A549 (cell line): Measurements from ENCODE around the gene NR2C1. TPM values are rescaled to one million over a fixed set of nuclear protein-coding genes. Genes with fewer than 3 reads are reported as not detected.

Source experiments
- ATAC-seq, 2 experiments: fragments of 200-7000 bp in 1 of 2; fragments of >200 bp in 1 of 2; cut with Nextera tagmentation in 1 of 2; cut with Tn5 transposase in 1 of 2; 3 replicates each; pipeline versions ENCODE4 v1.8.0 to v1.9.1; 2018 to 2020; ENCODE audit warnings: mild to moderate bottlenecking in 1 of 2, moderate library complexity in 1 of 2
- CTCF ChIA-PET: fragments of 300-600 bp; sonication (Branson Sonifier 250); formaldehyde crosslinking; extraction: SDS; loops from one replicate; lab custom pipeline; 2021; ENCODE audit warnings: antibody characterized with exemption, inconsistent platforms; lab: Yijun Ruan, JAX
- POLR2A ChIA-PET: fragments of 350-600 bp; formaldehyde crosslinking; extraction: SDS; loops from one replicate; lab custom pipeline; 2021; ENCODE audit warnings: antibody characterized with exemption, inconsistent platforms; lab: Yijun Ruan, JAX
- DNase-seq, 2 experiments: peaks; one replicate each; pipeline versions ENCODE4 v3.0.0 to v3.0.0-alpha.2; 2011 to 2016; ENCODE audit warnings: low read depth in 1 of 2, low spot score in 1 of 2
- FAIRE-seq: peaks from 2 replicates; lab custom pipeline; 2011; peaks lifted over from hg19 to GRCh38; lab: Jason Lieb, UNC
- H3K27ac ChIP-seq, 2 experiments: fragments of >200 bp; sonication (Bioruptor Twin); formaldehyde crosslinking; 3 replicates each; pipeline ENCODE4 v1.5.1; 2016 to 2017
- H3K4me1 ChIP-seq: fragments of >200 bp; sonication (Bioruptor Twin); formaldehyde crosslinking; 3 replicates; pipeline ENCODE4 v1.6.1; 2016
- H3K4me2 ChIP-seq: fragments of >200 bp; sonication (Bioruptor Twin); formaldehyde crosslinking; 3 replicates; pipeline ENCODE4 v1.6.1; 2016
- H3K4me3 ChIP-seq: fragments of >200 bp; sonication (Bioruptor Twin); formaldehyde crosslinking; 3 replicates; pipeline ENCODE4 v1.5.1; 2016
- H3K9me3 ChIP-seq: fragments of >200 bp; sonication (Bioruptor Twin); formaldehyde crosslinking; 3 replicates; pipeline ENCODE4 v1.6.1; 2016
- ATOH8 ChIP-seq: fragments of 250-450 bp; sonication (Bioruptor Pico); IDR thresholded peaks from 2 replicates; pipeline ENCODE4 v1.5.0; 2020; ENCODE audit warnings: low read depth, mild to moderate bottlenecking, moderate library complexity
- BHLHE40 ChIP-seq: IDR thresholded peaks from 2 replicates; pipeline ENCODE4 v1.6.1; 2012; ENCODE audit warnings: low read depth, low read length, inconsistent platforms
- CBX2 ChIP-seq: fragments of 200-600 bp; sonication (generic); IDR thresholded peaks from 2 replicates; pipeline ENCODE4 v1.6.1; 2016; ENCODE audit warnings: low read depth, mild to moderate bottlenecking, borderline replicate concordance
- CHD4 ChIP-seq: fragments of 200-600 bp; sonication (generic); IDR thresholded peaks from 2 replicates; pipeline ENCODE4 v1.6.1; 2016; ENCODE audit warnings: antibody characterized with exemption, mild to moderate bottlenecking, borderline replicate concordance
- EHMT2 ChIP-seq: fragments of 200-600 bp; sonication (generic); IDR thresholded peaks from 2 replicates; pipeline ENCODE4 v1.6.1; 2016; ENCODE audit warnings: antibody characterized with exemption, low read depth, mild to moderate bottlenecking, moderate library complexity
- ELK1 ChIP-seq: fragments of 150-350 bp; IDR thresholded peaks from 2 replicates; pipeline ENCODE4 v1.6.1; 2014; ENCODE audit warnings: low read depth, mild to moderate bottlenecking, low read length
- ESRRA ChIP-seq: fragments of 150-350 bp; IDR thresholded peaks from 2 replicates; pipeline ENCODE4 v1.6.1; 2014; ENCODE audit warnings: mild to moderate bottlenecking, low read length, borderline replicate concordance
- FOSL2 ChIP-seq, 2 experiments: fragments of 450-650 bp in 1 of 2; fragments of >200 bp in 1 of 2; sonication (Bioruptor Twin) in 1 of 2; formaldehyde crosslinking; IDR thresholded peaks; 2 replicates each; pipeline versions ENCODE4 v1.5.0 to v1.6.1; 2016 to 2020; ENCODE audit warnings: mild to moderate bottlenecking in 1 of 2, moderate library complexity in 1 of 2
- HDAC2 ChIP-seq: fragments of 200-600 bp; sonication (generic); IDR thresholded peaks from 2 replicates; pipeline ENCODE4 v1.6.1; 2016
- HES2 ChIP-seq: fragments of >200 bp; sonication (Bioruptor Twin); formaldehyde crosslinking; IDR thresholded peaks from 2 replicates; pipeline ENCODE4 v1.6.1; 2016
- HEYL ChIP-seq: fragments of 250-450 bp; sonication (Bioruptor Pico); IDR thresholded peaks from 2 replicates; pipeline ENCODE4 v1.8.0; 2021; ENCODE audit warnings: mild to moderate bottlenecking, moderate library complexity
- HMGXB4 ChIP-seq: fragments of 250-450 bp; sonication (Bioruptor Pico); IDR thresholded peaks from 2 replicates; pipeline ENCODE4 v1.5.0; 2021; ENCODE audit warnings: mild to moderate bottlenecking, moderate library complexity, borderline replicate concordance
- HOXA7 ChIP-seq: fragments of 250-450 bp; sonication (Bioruptor Pico); IDR thresholded peaks from 2 replicates; pipeline ENCODE4 v1.5.0; 2020; ENCODE audit warnings: mild to moderate bottlenecking, moderate library complexity
- JUNB ChIP-seq: fragments of >200 bp; sonication (Bioruptor Twin); formaldehyde crosslinking; IDR thresholded peaks from 2 replicates; pipeline ENCODE4 v1.6.1; 2016
- MAX ChIP-seq: IDR thresholded peaks from 2 replicates; pipeline ENCODE4 v1.6.1; 2012
- MYC ChIP-seq: IDR thresholded peaks from 2 replicates; pipeline ENCODE4 v1.6.1; 2012; ENCODE audit warnings: mild to moderate bottlenecking, inconsistent platforms, low read length, improper control_type of control experiment, borderline replicate concordance
- NR3C1 ChIP-seq: fragments of >200 bp; sonication (Bioruptor Twin); formaldehyde crosslinking; IDR thresholded peaks from 3 replicates; pipeline ENCODE4 v1.6.1; 2017
- PBX3 ChIP-seq: IDR thresholded peaks from 2 replicates; pipeline ENCODE4 v1.6.1; 2012
- POLR2AphosphoS2 ChIP-seq: conservative IDR thresholded peaks from 2 replicates; pipeline ENCODE4 v1.6.1; 2012; ENCODE audit warnings: low read length, improper control_type of control experiment, inconsistent platforms
- RARB ChIP-seq: fragments of 250-450 bp; sonication (Bioruptor Pico); IDR thresholded peaks from 2 replicates; pipeline ENCODE4 v1.8.0; 2021; ENCODE audit warnings: mild to moderate bottlenecking, moderate library complexity
- RCOR1 ChIP-seq: fragments of 150-350 bp; IDR thresholded peaks from 2 replicates; pipeline ENCODE4 v1.6.1; 2014; ENCODE audit warnings: antibody characterized with exemption, low read length, low read depth
- RFX5 ChIP-seq: fragments of 450-650 bp; IDR thresholded peaks from 2 replicates; pipeline ENCODE4 v1.7.1; 2014; ENCODE audit warnings: antibody characterized with exemption, mild to moderate bottlenecking, moderate library complexity
- SMC3 ChIP-seq: fragments of >200 bp; sonication (Bioruptor Twin); formaldehyde crosslinking; IDR thresholded peaks from 3 replicates; pipeline ENCODE4 v1.6.1; 2018; ENCODE audit warnings: inconsistent platforms
- SREBF2 ChIP-seq: fragments of 450-650 bp; IDR thresholded peaks from 2 replicates; pipeline ENCODE4 v1.6.1; 2014; ENCODE audit warnings: mild to moderate bottlenecking, moderate library complexity
- ZFP36 ChIP-seq: fragments of 450-650 bp; IDR thresholded peaks from 2 replicates; pipeline ENCODE4 v1.6.1; 2014; ENCODE audit warnings: borderline replicate concordance; ENCODE audit not compliant: partially characterized antibody
- ZNF302 ChIP-seq: fragments of 250-450 bp; sonication (Bioruptor Pico); IDR thresholded peaks from 2 replicates; pipeline ENCODE4 v1.9.0; 2021; ENCODE audit warnings: inconsistent platforms, mild to moderate bottlenecking, moderate library complexity
- WGBS: methylation state at CpG from one replicate; pipeline ENCODE4 v1.1.6; 2017; ENCODE audit errors: missing lambda C conversion rate; 5-methylcytosine and 5-hydroxymethylcytosine counted together
- polyA plus RNA-seq, 4 experiments: library from polyadenylated mRNA; depleted of rRNA in 3 of 4; stranded (reverse); fragments of >200 nt; fragmentation: RNase III in 1 of 4; extraction: RNeasy Plus Mini Kit Qiagen cat#74134 plus additional on column Dnase treatment in 1 of 4; gene quantifications; 2 replicates in 3 of 4; 3 replicates in 1 of 4; pipeline ENCODE4 v1.2.3, GENCODE V29; 2011 to 2017

NR2C1 gene
- polyA plus RNA-seq, 2 of the 4 experiments (the other 2 are of a cell fraction) = 24.7 to 55.2 TPM

- TF ChIP-seq POLR2AphosphoS2 = no peak
Measured at GRCh38 chr12:95077341-95077740, 3.9 kb upstream of the NR2C1 start (continued).

GRCh38 chr12:95074766-95075165 lies 1.3 kb upstream of the NR2C1 start:
- H3K4me3 ChIP-seq = no peak overlapping the region
- FAIRE-seq = no peak
- H3K9me3 ChIP-seq = no peaks in the 10 kb centered on the region
- no peak overlapping the region for H3K4me2 ChIP-seq
- DNase-seq = no peak
- no peak for ATAC-seq
- no peak overlapping the region for H3K27ac ChIP-seq
- ChIA-PET POLR2A (no interaction called here), CTCF (interaction anchor here (0.7 kb wide), 1 partner anchor 202 kb away, joined by 3 read pairs; no protein-coding TSS in a partner anchor)
- TF ChIP-seq CBX2 (no peak), PBX3 (no peak), RFX5 (no peak), ATOH8 (CRISPR knock-in tag) (no peak), ELK1 (no peak), JUNB (no peak), NR3C1 (no peak), EHMT2 (no peak), ESRRA (no peak), RARB (CRISPR knock-in tag) (no peak)
- WGBS = 69% methylated on average over 5 of the region's 5 CpGs
- peaks cover 10% of the 10 kb centered on the region for H3K4me1 ChIP-seq

GRCh38 chr12:95073698-95074520 lies 491 bp upstream of the NR2C1 start:
- DNase-seq = no peak
- peak in 1 of 2 experiments; percentile 9; a peak in 3 of 6 replicates for ATAC-seq
- 56% methylated on average over 23 of the region's 23 CpGs for WGBS
- peak overlapping the region; percentile 85; the same call in 1 of the 3 replicates for H3K4me3 ChIP-seq
- ChIA-PET CTCF (interaction anchor here (0.6 to 3.8 kb wide), 28 partner anchors 8 to 939 kb away, joined by 3 to 16 read pairs (median 4); partner anchors contain the start of genes FGD6 and VEZT), POLR2A (interaction anchor here (0.6 to 2.0 kb wide), 6 partner anchors 10 to 1491 kb away, joined by 3 to 12 read pairs (median 4); partner anchors contain the start of genes FGD6, NDUFA12 and VEZT)
- peak overlapping the region; percentile 42 to 93; a peak in 5 of 6 replicates for H3K27ac ChIP-seq
- FAIRE-seq = no peak
- H3K4me1 ChIP-seq = peaks cover 10% of the 10 kb centered on the region
- H3K9me3 ChIP-seq = no peaks in the 10 kb centered on the region
- peak overlapping the region; percentile 65 for H3K4me2 ChIP-seq
- peak; percentile 93 for TF ChIP-seq MAX
- no peak for TF ChIP-seq RFX5
- no peak for TF ChIP-seq ATOH8 (CRISPR knock-in tag)
- TF ChIP-seq HMGXB4 (CRISPR knock-in tag) = no peak
- TF ChIP-seq CBX2 = no peak
- TF ChIP-seq ZFP36 = no peak
- no peak for TF ChIP-seq EHMT2
- TF ChIP-seq ESRRA = no peak
- TF ChIP-seq CHD4 = no peak
- TF ChIP-seq SREBF2 = no peak
- TF ChIP-seq RCOR1 = no peak
- no peak for TF ChIP-seq HOXA7 (CRISPR knock-in tag)
- TF ChIP-seq HEYL (CRISPR knock-in tag) = no peak
- 0 out of 2 replicates have a peak, but pooled peaks have one; percentile 13 for TF ChIP-seq BHLHE40
- TF ChIP-seq FOSL2 (IDR thresholded peaks at IDR 0.05) = no peak
- no peak for TF ChIP-seq FOSL2 (CRISPR knock-in tag; IDR thresholded peaks at IDR 0.05)
- no peak for TF ChIP-seq ZNF302 (CRISPR knock-in tag)
- TF ChIP-seq MYC = peak; percentile 76; the same call in 1 of the 2 replicates
- TF ChIP-seq HES2 = no peak
- no peak for TF ChIP-seq HDAC2
- peak; percentile 65; the same call in 2 of the 3 replicates for TF ChIP-seq SMC3
- no peak for TF ChIP-seq RARB (CRISPR knock-in tag)
